Activated naive CD4-positive, alpha-beta T cell treated with anti-CD3 and anti-CD28 coated beads, Interleukin-2, amount 50 U/mL, for 72 hours (primary cell): Measurements from ENCODE around the gene CSF1. TPM values are rescaled to one million over a fixed set of nuclear protein-coding genes. Genes with fewer than 3 reads are reported as not detected.
A peak's percentile ranks its signal among the peaks of the same experiment; 100 is the strongest.

Experiments used
- ATAC-seq, 2 donors: fragments of 150-1000 bp; cut with Tn5 transposase; 2 replicates each; pipeline ENCODE4 v1.10.0; 2021; ENCODE audit warnings: mild to moderate bottlenecking in 2 of 2, moderate library complexity in 2 of 2
- DNase-seq, 2 donors: peaks; one replicate each; pipeline ENCODE4 v3.0.0; 2021 to 2022; ENCODE audit warnings: low spot score in 2 of 2
- H3K27ac Mint-ChIP-seq, 2 donors: one replicate each; pipeline ENCODE4 v1.8.0; 2022; ENCODE audit warnings: mild to moderate bottlenecking in 2 of 2, mixed read lengths in 2 of 2
- H3K36me3 Mint-ChIP-seq, 2 donors: one replicate each; pipeline ENCODE4 v1.8.0; 2022; ENCODE audit warnings: mixed read lengths in 2 of 2
- H3K9me3 Mint-ChIP-seq, 2 donors: one replicate each; pipeline ENCODE4 v1.8.0; 2022; ENCODE audit warnings: mixed read lengths in 2 of 2
- total RNA-seq, 2 donors: library from RNA; stranded (reverse); gene quantifications; one replicate each; pipeline ENCODE4 v1.2.3, GENCODE V29; 2022

Gene CSF1
- total RNA-seq, 2 donors from 2014 or later = 13.7 to 19.9 TPM

- Mint-ChIP-seq H3K27ac (peak overlapping the region in 1 of 2 donors; percentile 83), H3K36me3 (peaks cover 35 to 48% of the 10 kb centered on the region in 2 donors), H3K9me3 (peaks cover 0 to 4% of the 10 kb centered on the region in 2 donors)
- ATAC-seq (peak; percentile 22 to 34), DNase-seq (no peak)
Observed at GRCh38 chr1:109923131-109923945, 12.7 kb downstream of the CSF1 start.

- Mint-ChIP-seq H3K9me3 (peaks cover 0 to 4% of the 10 kb centered on the region in 2 donors), H3K27ac (no peak overlapping the region)
Observed at GRCh38 chr1:109923946-109924275, 13.3 kb downstream of the CSF1 start.

GRCh38 chr1:109924316-109924715, 13.7 kb downstream of the CSF1 start:
- DNase-seq (no peak), ATAC-seq (no peak)
- peaks cover 28 to 41% of the 10 kb centered on the region in 2 donors for H3K36me3 Mint-ChIP-seq
- no peak overlapping the region for H3K27ac Mint-ChIP-seq
- peaks cover 0 to 4% of the 10 kb centered on the region in 2 donors for H3K9me3 Mint-ChIP-seq

More at GRCh38 chr1:109923946-109924275, 13.3 kb downstream of the CSF1 start:
- H3K36me3 Mint-ChIP-seq = peaks cover 29 to 42% of the 10 kb centered on the region in 2 donors
- no peak for ATAC-seq
- DNase-seq = no peak

GRCh38 chr1:109925159-109925990, 14.7 kb downstream of the CSF1 start:
- H3K36me3 Mint-ChIP-seq = peaks cover 28 to 41% of the 10 kb centered on the region in 2 donors
- peaks cover 0 to 4% of the 10 kb centered on the region in 2 donors for H3K9me3 Mint-ChIP-seq
- H3K27ac Mint-ChIP-seq = peak overlapping the region in 1 of 2 donors; percentile 7
- ATAC-seq (no peak), DNase-seq (no peak)

GRCh38 chr1:109926662-109927300, 16.1 kb downstream of the CSF1 start:
- Mint-ChIP-seq H3K9me3 (peaks cover 0 to 4% of the 10 kb centered on the region in 2 donors), H3K27ac (no peak overlapping the region), H3K36me3 (peaks cover 28 to 36% of the 10 kb centered on the region in 2 donors)
- ATAC-seq (no peak), DNase-seq (no peak)

- H3K9me3 Mint-ChIP-seq = peaks cover 0 to 4% of the 10 kb centered on the region in 2 donors
- no peak for ATAC-seq
Observed at GRCh38 chr1:109927356-109927755, 16.7 kb downstream of the CSF1 start.

GRCh38 chr1:109927911-109928321, 17.3 kb downstream of the CSF1 start:
- H3K27ac Mint-ChIP-seq = peak overlapping the region in 1 of 2 donors; percentile 77
- DNase-seq = no peak
- peaks cover 0 to 4% of the 10 kb centered on the region in 2 donors for H3K9me3 Mint-ChIP-seq
- peaks cover 25 to 31% of the 10 kb centered on the region in 2 donors for H3K36me3 Mint-ChIP-seq
- no peak for ATAC-seq

More at GRCh38 chr1:109927356-109927755, 16.7 kb downstream of the CSF1 start:
- Mint-ChIP-seq H3K27ac (no peak overlapping the region), H3K36me3 (peaks cover 28 to 36% of the 10 kb centered on the region in 2 donors)
- no peak for DNase-seq

- Mint-ChIP-seq H3K27ac (peak overlapping the region in 1 of 2 donors; percentile 67), H3K36me3 (peaks cover 23 to 27% of the 10 kb centered on the region in 2 donors), H3K9me3 (peaks cover 0 to 4% of the 10 kb centered on the region in 2 donors)
- DNase-seq (no peak), ATAC-seq (no peak)
Observed at GRCh38 chr1:109928591-109929111, 18.0 kb downstream of the CSF1 start.

- no peak for ATAC-seq
- Mint-ChIP-seq H3K36me3 (peaks cover 23% of the 10 kb centered on the region in 2 donors), H3K27ac (peak overlapping the region in 1 of 2 donors; percentile 67)
Observed at GRCh38 chr1:109929170-109929569, 18.5 kb downstream of the CSF1 start.

GRCh38 chr1:109929588-109930251, 19.1 kb downstream of the CSF1 start:
- Mint-ChIP-seq H3K36me3 (peaks cover 21 to 23% of the 10 kb centered on the region in 2 donors), H3K27ac (peak overlapping the region in 1 of 2 donors; percentile 88)
- no peak for ATAC-seq

More at GRCh38 chr1:109929170-109929569, 18.5 kb downstream of the CSF1 start:
- H3K9me3 Mint-ChIP-seq = peaks cover 0 to 4% of the 10 kb centered on the region in 2 donors
- no peak for DNase-seq

GRCh38 chr1:109930252-109930993, 19.8 kb downstream of the CSF1 start:
- ATAC-seq (no peak), DNase-seq (no peak)
- Mint-ChIP-seq H3K36me3 (peaks cover 16 to 17% of the 10 kb centered on the region in 2 donors), H3K27ac (peak overlapping the region in 1 of 2 donors; percentile 88), H3K9me3 (peaks cover 0 to 6% of the 10 kb centered on the region in 2 donors)

More at GRCh38 chr1:109929588-109930251, 19.1 kb downstream of the CSF1 start:
- peaks cover 0 to 4% of the 10 kb centered on the region in 2 donors for H3K9me3 Mint-ChIP-seq
- no peak for DNase-seq

- no peak for ATAC-seq
- Mint-ChIP-seq H3K27ac (no peak overlapping the region), H3K36me3 (peaks cover 8% of the 10 kb centered on the region in 2 donors), H3K9me3 (peaks cover 0 to 13% of the 10 kb centered on the region in 2 donors)
- no peak for DNase-seq
Observed at GRCh38 chr1:109931189-109931731, 20.6 kb downstream of the CSF1 start.

GRCh38 chr1:109931911-109932636, 21.4 kb downstream of the CSF1 start:
- H3K9me3 Mint-ChIP-seq = peaks cover 3 to 13% of the 10 kb centered on the region in 2 donors
- H3K27ac Mint-ChIP-seq = peak overlapping the region in 1 of 2 donors; percentile 36
- ATAC-seq (no peak), DNase-seq (no peak)
- H3K36me3 Mint-ChIP-seq = peaks cover 5 to 6% of the 10 kb centered on the region in 2 donors

- no peak for DNase-seq
- peaks cover 3 to 18% of the 10 kb centered on the region in 2 donors for H3K9me3 Mint-ChIP-seq
- H3K36me3 Mint-ChIP-seq = peaks cover 5 to 9% of the 10 kb centered on the region in 2 donors
- H3K27ac Mint-ChIP-seq = peak overlapping the region in 1 of 2 donors; percentile 36
- no peak for ATAC-seq
Observed at GRCh38 chr1:109932679-109933078, 22.0 kb downstream of the CSF1 start.
